Muscle of leg (tissue), 16 donors: Measurements from ENCODE around the gene LMX1B. TPM values are rescaled to one million over a fixed set of nuclear protein-coding genes. Genes with fewer than 3 reads are reported as not detected.
A peak's percentile ranks its signal among the peaks of the same experiment; 100 is the strongest.
"Not testable (repeated sequence)": the region's sequence is repeated elsewhere in the genome, so short reads cannot be mapped to it uniquely, and the experiment has no call there.

Source experiments
- DNase-seq: peaks from one replicate; pipeline ENCODE4 v3.0.0; 2013
- H3K27ac ChIP-seq: one replicate; pipeline ENCODE4 v1.5.1; 2013; ENCODE audit warnings: mild to moderate bottlenecking, low read length, control low read depth
- H3K27me3 ChIP-seq: one replicate; pipeline ENCODE4 v1.6.1; 2013; ENCODE audit warnings: low read length; ENCODE audit not compliant: control insufficient read depth, insufficient read depth
- H3K36me3 ChIP-seq: one replicate; pipeline ENCODE4 v1.6.1; 2013; ENCODE audit warnings: low read length; ENCODE audit not compliant: control insufficient read depth, insufficient read depth
- H3K4me1 ChIP-seq: one replicate; pipeline ENCODE4 v1.6.1; 2013; ENCODE audit warnings: low read length; ENCODE audit not compliant: control insufficient read depth, insufficient read depth
- H3K4me3 ChIP-seq: one replicate; pipeline ENCODE4 v1.5.1; 2013; ENCODE audit warnings: low read length, control low read depth
- H3K9me3 ChIP-seq: replicated peaks from 2 replicates; pipeline ENCODE4 v1.6.1; 2013; ENCODE audit warnings: low read depth, low read length; ENCODE audit not compliant: control insufficient read depth
- WGBS: methylation state at CpG from one replicate; pipeline ENCODE4 v1.1.5; 2013; ENCODE audit warnings: missing lambda C conversion rate; ENCODE audit not compliant: insufficient coverage; 5-methylcytosine and 5-hydroxymethylcytosine counted together
- long read RNA-seq, 11 donors: transcript quantifications; one replicate each; lab custom pipeline, GENCODE V29; 2026
- polyA plus RNA-seq, 8 donors: library from polyadenylated mRNA; unstranded; fragments of 120-200 nt; gene quantifications; one replicate each; pipeline versions ENCODE4 v1.2.1 to v1.2.3, GENCODE V29; 2013; ENCODE audit warnings: inconsistent platforms in 1 of 8, low replicate concordance in 1 of 8; ENCODE audit not compliant: insufficient read length in 8 of 8, insufficient read depth in 1 of 8
- total RNA-seq: library from RNA; stranded (reverse); fragments of 120-200 nt; gene quantifications from one replicate; pipeline ENCODE4 v1.2.4, GENCODE V29; 2013

LMX1B gene
- total RNA-seq (1.0 TPM), polyA plus RNA-seq (1 to 10 TPM in 4 of 8 donors, under 1 TPM in 4; 0.16 to 2.1 (median 0.82) TPM)
- long read RNA-seq, donor 1, partial matches to known transcripts, result 0 of 1 reads
- long read RNA-seq, donor 1, other reads (novel, unspliced or antisense), result 0 of 1 reads
- long read RNA-seq, donor 2, result 0 reads
- long read RNA-seq, donor 3, partial matches to known transcripts, result 0 of 1 reads
- long read RNA-seq, donor 3, other reads (novel, unspliced or antisense), result 0 of 1 reads
- long read RNA-seq, donor 4, result 0 reads
- long read RNA-seq, donor 5, result 0 reads
- long read RNA-seq, donor 6, result 0 reads
- long read RNA-seq, donor 7, result 0 reads
- long read RNA-seq, donor 8, result 0 reads
- long read RNA-seq, donor 9, result 0 reads
- long read RNA-seq, donor 10, result 0 reads
- long read RNA-seq, donor 11, result 0 reads

DNA sequence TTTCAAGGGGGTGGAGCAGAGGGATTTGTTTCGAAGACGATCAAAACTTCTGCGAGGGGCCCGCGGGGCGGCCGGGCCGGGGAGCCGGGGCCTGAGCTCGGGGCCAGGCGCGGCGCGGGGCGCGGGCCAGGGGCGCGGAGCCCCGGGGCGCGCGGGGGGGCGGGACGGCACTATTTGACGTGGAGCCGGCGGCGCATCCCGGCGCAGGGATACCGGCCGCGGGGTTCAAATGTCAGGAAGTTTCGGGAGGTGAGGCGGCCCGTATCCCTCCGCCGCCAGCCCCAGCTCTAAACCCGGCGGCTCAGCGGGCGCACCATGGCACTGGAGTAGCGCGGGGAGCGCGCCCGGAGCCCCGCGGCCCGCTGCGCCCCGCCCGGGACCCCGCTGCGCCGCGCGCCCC is at the start of gene LMX1B:
LMX1B (plus strand) TSS at position 278 of the 400 bp plus-strand sequence. CDS start 522 bp downstream, outside the sequence.
- H3K4me1 ChIP-seq, result peaks cover 44% of the 10 kb centered on the region
- H3K36me3 ChIP-seq, result no peaks in the 10 kb centered on the region
- no peak within 1 kb of the TSS for H3K27ac ChIP-seq
- H3K27me3 ChIP-seq, result peaks cover 91% of the 10 kb centered on the region
- under 1% methylated on average over 38 of the region's 58 CpGs for WGBS
- peak; percentile 83 for DNase-seq
- H3K4me3 ChIP-seq, result peak within 1 kb of the TSS; percentile 21
- H3K9me3 ChIP-seq, result no peaks in the 10 kb centered on the region

DNA sequence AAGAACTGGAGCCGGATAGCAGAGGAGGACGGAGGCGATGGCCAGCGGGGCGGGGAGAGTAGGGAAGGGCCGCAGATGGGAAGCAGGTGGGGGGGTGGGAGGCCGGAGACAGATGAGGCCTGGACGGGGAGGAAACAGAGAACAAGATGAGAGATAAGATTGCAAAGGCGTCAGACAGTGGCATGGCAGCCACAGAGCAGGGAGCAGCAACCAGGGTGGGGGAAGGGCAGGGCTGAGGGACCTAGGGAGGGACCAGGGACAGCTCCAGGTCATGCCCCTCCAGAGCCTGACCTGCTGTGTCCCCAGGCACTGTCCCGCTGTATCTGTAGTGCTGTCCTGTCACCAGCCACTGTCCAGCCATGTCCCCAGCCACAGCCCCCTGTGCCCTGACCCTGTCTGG is 49.6 kb upstream of the LMX1B start:
- H3K9me3 ChIP-seq, result no peaks in the 10 kb centered on the region
- 15% methylated on average over 10 of the region's 10 CpGs for WGBS
- no peaks in the 10 kb centered on the region for H3K4me1 ChIP-seq
- no peak overlapping the region for H3K27ac ChIP-seq
- H3K27me3 ChIP-seq, result peaks cover 47% of the 10 kb centered on the region
- no peak overlapping the region for H3K4me3 ChIP-seq
- no peaks in the 10 kb centered on the region for H3K36me3 ChIP-seq
- DNase-seq, result no peak

GRCh38 chr9:126564716-126565115 is 49.0 kb upstream of the LMX1B start:
- H3K36me3 ChIP-seq, result no peaks in the 10 kb centered on the region
- no peak overlapping the region for H3K4me3 ChIP-seq
- H3K4me1 ChIP-seq, result no peaks in the 10 kb centered on the region
- no peak for DNase-seq
- H3K27me3 ChIP-seq, result peaks cover 47% of the 10 kb centered on the region
- no peak overlapping the region for H3K27ac ChIP-seq
- no peaks in the 10 kb centered on the region for H3K9me3 ChIP-seq
- 23% methylated on average over 3 of the region's 5 CpGs for WGBS

DNA sequence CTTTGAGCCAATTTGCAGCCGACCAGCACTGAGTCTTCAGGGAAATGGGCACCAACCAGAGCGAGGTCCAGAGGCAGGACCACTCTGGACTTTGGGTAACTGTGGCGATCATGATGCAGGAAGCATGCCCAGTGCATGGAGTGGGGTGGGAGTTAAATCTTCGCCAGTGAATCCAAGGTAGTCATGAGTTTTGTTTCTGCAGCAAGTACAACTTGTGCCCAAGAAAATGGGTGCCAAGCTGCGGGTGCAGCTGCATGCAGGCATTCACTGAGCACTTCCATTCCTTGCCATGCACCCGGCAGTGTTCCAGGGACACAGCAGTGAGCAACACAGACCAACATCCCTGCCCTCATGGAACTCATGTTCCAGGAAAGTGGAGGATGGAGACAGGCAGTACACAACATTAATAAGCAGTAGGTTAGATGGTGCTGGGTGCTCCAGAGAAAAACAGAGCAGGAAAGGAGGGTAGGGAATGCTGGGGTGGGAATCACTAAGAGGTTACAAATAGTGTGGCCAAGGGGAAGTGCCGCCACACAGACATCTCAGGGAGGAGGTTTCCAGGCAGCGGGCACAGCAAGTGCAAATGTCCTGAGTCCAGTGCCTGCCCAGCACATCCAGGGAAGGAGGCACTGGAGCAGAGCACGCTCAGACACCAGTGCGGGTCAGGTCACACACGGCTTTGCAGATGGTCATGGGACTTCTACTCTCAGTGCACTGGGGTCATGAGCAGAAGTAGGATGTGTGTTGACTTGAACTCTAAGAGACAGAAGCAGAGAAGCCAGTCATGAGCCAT is 48.2 kb upstream of the LMX1B start:
- Histone ChIP-seq H3K4me1 (no peaks in the 10 kb centered on the region), H3K9me3 (no peaks in the 10 kb centered on the region), H3K4me3 (no peak overlapping the region), H3K36me3 (no peaks in the 10 kb centered on the region), H3K27me3 (peaks cover 46% of the 10 kb centered on the region), H3K27ac (no peak overlapping the region)
- 85% methylated on average over 10 of the region's 11 CpGs for WGBS
- DNase-seq, result no peak

- H3K9me3 ChIP-seq, result no peaks in the 10 kb centered on the region
- WGBS, result 100% methylated on average over 1 of the region's 1 CpG
- no peaks in the 10 kb centered on the region for H3K4me1 ChIP-seq
- no peaks in the 10 kb centered on the region for H3K36me3 ChIP-seq
- DNase-seq, result no peak
- H3K27ac ChIP-seq, result no peak overlapping the region
- H3K27me3 ChIP-seq, result peaks cover 19% of the 10 kb centered on the region
- H3K4me3 ChIP-seq, result no peak overlapping the region
Observed at GRCh38 chr9:126569036-126569435, 44.7 kb upstream of the LMX1B start.

DNA sequence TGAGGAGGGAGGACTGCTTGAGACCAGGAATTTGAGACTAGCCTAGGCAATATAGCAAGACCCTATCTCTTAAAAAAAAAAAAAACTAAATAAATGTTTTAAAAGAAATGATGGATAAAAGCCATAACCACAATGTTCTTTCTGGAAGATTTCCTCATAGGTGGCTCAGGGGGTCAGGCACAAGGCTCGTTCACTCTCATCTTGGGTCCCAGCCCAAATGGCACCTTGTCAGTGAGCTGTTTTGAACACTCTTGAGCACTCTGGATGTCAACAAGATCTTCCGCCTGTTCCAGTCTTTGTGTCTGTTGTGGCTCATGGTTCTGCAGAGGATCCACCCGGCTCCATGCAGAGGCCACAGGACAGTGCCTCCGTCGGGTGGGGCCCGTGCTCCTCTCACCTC is 35.7 kb upstream of the LMX1B start:
- Histone ChIP-seq H3K9me3 (no peaks in the 10 kb centered on the region), H3K36me3 (no peaks in the 10 kb centered on the region), H3K27me3 (peaks cover 17% of the 10 kb centered on the region), H3K4me1 (no peaks in the 10 kb centered on the region), H3K27ac (no peak overlapping the region), H3K4me3 (no peak overlapping the region)
- 63% methylated on average over 4 of the region's 6 CpGs for WGBS
- DNase-seq, result no peak

- not testable (repeated sequence) for H3K4me1 ChIP-seq, H3K9me3 ChIP-seq, H3K36me3 ChIP-seq, H3K27ac ChIP-seq, DNase-seq, H3K4me3 ChIP-seq
- WGBS, result no CpG with 5 or more reads among the region's 5 CpGs
- peaks cover 22% of the 10 kb centered on the region for H3K27me3 ChIP-seq
Observed at GRCh38 chr9:126580319-126580718, 33.4 kb upstream of the LMX1B start.

GRCh38 chr9:126581893-126582292 is 31.8 kb upstream of the LMX1B start:
- no peak for DNase-seq
- Histone ChIP-seq H3K36me3 (no peaks in the 10 kb centered on the region), H3K4me1 (no peaks in the 10 kb centered on the region), H3K27ac (no peak overlapping the region), H3K9me3 (no peaks in the 10 kb centered on the region), H3K4me3 (no peak overlapping the region), H3K27me3 (peaks cover 31% of the 10 kb centered on the region)
- WGBS, result 58% methylated on average over 8 of the region's 9 CpGs

DNA sequence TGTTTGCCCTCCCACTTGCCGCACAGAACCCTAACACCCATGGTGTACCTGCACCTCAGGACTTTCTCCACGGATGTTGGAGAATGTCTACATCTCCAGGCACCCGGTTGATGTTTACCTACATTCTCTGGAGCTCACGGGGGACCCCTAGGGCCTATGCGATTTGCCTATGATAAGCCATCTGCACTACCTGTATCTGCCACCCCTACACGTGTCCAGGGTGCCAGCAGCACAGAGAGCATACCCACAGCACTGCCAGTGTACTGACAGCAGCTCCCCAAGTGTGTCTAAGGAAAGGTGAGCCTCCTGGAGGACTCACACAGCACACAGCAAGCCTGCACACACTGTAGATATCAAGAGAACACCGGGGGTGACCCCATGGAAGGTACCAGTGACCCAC is 31.3 kb upstream of the LMX1B start:
- Histone ChIP-seq H3K27me3 (peaks cover 31% of the 10 kb centered on the region), H3K27ac (no peak overlapping the region), H3K36me3 (no peaks in the 10 kb centered on the region), H3K4me3 (no peak overlapping the region), H3K4me1 (peaks cover 3% of the 10 kb centered on the region), H3K9me3 (no peaks in the 10 kb centered on the region)
- no peak for DNase-seq
- WGBS, result 89% methylated on average over 6 of the region's 7 CpGs

- peaks cover 31% of the 10 kb centered on the region for H3K27me3 ChIP-seq
- WGBS, result 69% methylated on average over 10 of the region's 17 CpGs
- no peaks in the 10 kb centered on the region for H3K9me3 ChIP-seq
- no peak for DNase-seq
- H3K4me1 ChIP-seq, result peaks cover 10% of the 10 kb centered on the region
- H3K27ac ChIP-seq, result no peak overlapping the region
- H3K36me3 ChIP-seq, result no peaks in the 10 kb centered on the region
- no peak overlapping the region for H3K4me3 ChIP-seq
Observed at GRCh38 chr9:126583144-126583760, 30.5 kb upstream of the LMX1B start.
